GM19238 (cell line): ENCODE measurements around the gene ANO1.

Experiments used
- DNase-seq: peaks from one replicate; pipeline ENCODE4 v3.0.0; 2011; ENCODE audit warnings: low spot score; ENCODE audit not compliant: insufficient read length

The ANO1 gene

DNA sequence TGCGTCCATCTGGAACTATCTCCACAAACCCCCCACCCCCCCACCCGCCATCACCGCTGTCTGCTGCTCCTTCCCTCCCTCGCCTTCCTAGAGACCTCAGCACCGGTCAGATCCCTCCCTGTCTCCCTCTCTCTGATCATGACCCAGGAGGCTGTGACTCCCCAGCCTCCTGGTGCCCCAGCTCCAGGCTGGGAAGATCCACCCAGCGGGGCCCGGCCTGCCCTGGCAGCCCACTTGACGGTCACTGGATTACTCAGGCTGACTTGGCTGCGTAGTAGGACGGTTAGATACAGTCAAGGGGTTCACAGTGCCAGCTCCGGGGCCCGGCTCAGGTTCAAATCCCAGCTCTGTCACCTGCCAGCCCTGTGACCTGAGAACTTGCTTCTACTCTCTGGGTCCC, 59.3 kb downstream of the ANO1 start:
- no peak for DNase-seq

DNA sequence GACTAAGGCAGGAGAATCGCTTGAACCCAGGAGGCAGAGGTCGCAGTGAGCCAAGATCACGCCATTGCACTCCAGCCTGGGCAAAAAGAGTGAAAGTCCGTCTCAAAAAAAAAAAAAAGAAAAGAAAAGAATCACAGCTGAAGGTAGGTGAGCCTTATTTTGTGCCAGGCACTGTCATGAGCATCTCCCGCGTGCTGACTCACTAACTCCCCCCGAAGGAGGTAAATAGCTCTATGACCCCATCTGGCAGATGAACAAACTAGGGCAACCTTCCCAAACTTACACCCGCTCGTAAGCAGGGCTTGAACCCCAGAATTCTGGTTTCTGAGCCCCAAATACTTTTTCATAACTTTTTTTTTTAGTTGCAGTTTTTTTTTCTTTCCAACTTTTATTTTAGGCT, 60.3 kb downstream of the ANO1 start:
- DNase-seq: no peak

DNA sequence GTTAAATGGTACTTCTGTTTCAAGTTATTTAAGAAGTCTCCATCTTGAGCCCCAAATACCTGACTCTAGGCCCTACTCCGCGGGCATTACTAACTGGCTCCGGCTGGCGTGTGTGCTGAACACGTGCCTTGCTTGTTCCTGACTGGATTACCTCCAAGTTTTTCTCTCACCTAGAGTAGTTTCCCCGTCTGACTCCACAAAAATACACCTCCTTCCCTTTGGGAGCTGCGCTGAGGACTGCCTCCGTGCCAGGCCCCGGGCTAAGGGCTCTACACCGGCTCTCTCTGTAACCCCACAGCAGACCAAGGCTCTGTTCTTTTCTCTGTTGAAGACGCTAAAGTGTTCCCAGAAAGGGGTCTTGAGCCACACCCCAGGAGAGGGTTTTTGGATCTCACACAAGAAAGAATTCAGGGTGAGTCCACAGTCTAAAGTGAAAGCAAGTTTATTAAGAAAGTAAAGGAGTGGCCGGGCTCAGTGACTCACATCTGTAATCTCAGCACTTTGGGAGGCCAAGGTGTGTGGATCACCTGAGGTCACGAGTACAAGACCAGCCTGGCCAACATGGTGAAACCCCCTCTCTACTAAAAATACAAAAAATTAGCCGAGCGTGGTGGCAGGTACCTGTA, 61.8 kb downstream of the ANO1 start:
- no peak for DNase-seq

DNA sequence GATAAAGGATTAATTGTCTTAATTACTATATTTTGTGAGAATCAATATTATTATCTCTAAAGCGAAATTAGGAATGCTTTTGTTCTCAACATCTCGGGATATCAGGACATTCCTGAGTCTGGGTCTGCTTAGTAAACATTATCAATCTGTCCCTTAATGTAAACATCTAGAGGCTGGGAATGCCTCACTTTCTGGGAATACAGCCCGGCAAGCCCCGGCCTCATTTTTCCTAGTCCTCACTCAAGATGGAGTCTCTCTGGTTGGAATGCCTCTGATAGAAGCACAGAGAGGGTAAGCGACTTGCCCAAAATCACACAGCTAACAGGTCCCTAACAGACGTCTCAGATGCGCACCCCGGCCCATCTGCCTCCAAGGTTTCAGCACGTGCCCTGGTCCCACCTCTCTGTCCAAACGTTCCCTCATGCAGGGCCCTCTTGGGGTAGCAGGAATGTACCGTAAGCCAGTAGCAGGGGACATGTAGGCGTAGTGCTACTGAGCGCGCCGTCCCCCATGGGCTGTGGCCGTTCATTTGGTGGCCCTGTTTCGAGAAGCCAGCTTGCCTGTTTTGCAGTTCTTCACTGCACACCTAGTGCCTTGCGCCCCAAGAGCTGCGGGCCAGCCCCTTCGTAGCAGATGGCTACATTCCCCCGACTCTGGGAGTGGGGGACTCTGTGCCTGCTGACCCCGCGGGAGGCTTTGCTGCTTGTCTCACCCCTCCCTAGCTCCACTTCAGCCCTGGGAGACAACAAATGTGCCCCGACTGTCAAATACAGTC, 62.8 kb downstream of the ANO1 start:
- DNase-seq: no peak

DNA sequence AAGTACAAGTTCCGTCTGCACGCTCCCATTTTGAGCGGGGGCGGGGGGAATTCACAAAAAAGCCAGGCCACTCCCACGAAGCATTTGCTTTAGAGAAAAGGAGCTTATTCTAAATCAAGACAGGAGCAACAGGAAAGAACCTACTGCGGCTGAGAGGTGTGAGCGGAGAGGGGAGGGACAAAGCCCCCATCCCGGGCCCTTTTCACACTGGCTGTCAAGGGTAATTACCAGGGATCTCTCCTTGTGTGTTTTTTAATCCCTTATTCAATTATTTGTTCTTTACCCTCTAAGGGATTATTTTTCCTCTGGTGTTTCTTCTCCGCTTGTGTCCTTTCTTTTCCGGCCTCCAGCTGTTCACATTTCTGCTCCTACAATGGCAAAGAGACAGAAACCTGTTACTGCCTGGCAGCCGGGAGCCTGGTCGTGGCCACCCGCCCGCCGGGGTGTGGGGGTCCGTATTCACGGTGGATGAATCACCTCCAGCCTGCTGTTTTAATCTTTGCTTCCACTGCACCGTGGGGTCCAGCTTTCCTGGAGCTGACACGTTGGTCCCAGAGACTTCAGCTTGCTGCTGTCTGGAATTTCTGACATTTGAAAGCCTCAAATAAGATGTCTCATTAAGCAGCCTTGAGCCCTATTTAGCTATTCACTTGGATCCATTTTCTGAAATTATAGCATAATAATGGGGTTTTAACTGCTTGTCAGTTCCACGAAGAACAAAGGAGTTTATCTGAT, 63.5 kb downstream of the ANO1 start:
- no peak for DNase-seq

DNA sequence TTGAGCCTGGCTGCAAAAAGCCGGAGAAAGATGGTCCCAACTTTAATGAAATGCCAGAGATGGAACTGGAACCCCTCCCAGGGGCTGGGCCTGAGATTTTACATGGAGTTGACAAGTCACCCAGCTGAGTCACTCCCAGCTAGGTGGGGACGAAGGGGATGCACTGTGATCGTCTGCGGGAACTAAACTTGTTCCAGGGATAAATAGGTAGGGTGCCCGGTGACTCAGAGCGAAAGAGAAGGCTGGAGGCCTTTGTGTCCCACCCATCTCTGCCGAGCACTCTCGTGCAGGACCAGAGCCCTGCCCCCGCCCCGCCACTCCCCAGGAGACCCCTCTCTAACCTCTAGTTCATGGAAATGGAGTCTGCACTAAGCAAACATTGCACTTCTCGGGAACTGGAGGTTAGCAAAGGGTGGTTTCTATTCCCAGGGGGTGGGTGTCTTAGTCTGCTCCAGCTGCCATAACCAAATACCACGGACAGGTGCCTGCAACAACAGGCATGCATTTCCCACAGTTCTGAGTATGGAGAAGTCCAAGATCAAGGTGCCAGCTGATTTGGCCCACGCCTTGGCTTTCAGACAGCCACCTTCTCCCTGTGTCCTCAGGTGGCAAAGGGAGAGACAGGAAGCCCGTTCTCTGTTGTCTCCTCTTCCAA, 64.2 kb downstream of the ANO1 start:
- no peak for DNase-seq

DNA sequence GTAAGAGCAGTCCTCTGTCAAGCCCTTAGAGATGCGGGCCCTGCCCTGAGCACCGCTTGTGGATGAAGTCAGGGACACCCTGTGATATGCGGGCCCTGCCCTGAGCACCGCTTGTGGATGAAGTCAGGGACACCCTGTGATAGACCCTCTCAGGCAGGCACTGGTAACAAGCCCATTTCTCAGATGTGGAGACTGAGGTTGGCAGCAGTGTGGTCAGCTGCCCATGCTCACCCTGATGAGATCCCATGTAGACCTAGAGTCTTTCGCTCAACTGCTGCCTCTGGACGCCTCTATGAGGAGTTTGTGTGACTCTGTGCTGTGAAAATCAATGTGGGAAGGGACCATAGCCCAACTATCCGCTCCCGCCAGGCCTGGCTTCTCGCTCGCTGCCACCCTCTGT, 66.1 kb downstream of the ANO1 start:
- no peak for DNase-seq

DNA sequence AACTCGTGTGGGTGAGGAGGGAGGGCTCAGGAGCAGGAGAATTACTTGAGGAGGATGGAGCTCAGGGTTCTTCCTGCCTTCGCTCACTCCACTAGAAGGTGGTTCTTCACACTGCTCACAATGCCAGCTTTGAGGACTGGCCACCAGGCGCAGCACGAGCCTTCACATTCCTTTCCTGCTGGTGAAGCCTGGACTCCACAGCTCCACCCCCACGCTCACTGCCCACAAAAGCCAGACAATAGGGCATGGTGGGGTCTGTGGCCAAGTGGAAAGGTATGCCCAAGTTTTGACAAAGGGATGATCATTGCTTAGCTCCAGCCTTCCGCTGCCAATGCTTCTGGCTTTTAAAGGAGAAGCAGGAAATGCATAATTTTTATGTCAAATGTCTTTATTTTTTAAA, 67.0 kb downstream of the ANO1 start:
- no peak for DNase-seq

DNA sequence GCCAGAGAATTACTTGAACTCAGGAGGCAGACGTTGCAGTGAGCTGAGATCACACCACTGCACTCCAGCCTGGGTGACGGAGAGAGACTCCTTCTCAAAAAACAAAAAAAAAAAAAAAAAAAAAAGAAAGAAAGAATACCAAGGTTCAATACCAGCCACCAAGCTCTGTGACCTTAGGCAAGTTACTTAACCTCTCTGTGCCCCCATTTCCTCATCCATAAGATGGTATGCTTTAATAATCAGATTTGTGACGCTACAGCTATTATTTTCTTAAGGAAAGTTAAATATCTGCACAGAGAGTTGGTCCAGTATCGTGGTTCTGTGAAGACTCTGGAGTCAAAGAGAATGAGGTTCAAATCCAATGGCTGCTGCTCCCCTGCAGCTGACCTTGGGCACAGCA, 67.7 kb downstream of the ANO1 start:
- DNase-seq: no peak

DNA sequence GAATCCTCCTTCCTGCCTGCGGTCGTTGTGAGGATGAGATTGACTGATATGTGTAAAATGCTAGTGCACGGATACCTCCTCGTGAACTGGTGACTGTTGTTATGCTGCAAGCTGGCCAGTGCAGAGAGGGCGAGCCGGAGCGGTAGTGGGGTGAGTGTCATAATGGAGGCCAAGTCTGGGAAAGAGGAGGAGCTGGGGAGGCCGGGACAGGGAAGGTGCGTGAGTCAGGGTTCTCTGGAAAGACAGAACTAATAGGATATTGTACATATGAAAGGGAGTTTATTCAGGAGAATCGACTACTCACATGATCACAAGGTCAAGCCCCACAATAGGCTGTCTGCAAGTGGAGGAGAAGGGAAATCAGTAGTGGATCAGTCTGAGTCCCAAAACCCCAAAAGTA, 68.2 kb downstream of the ANO1 start:
- DNase-seq: no peak

DNA sequence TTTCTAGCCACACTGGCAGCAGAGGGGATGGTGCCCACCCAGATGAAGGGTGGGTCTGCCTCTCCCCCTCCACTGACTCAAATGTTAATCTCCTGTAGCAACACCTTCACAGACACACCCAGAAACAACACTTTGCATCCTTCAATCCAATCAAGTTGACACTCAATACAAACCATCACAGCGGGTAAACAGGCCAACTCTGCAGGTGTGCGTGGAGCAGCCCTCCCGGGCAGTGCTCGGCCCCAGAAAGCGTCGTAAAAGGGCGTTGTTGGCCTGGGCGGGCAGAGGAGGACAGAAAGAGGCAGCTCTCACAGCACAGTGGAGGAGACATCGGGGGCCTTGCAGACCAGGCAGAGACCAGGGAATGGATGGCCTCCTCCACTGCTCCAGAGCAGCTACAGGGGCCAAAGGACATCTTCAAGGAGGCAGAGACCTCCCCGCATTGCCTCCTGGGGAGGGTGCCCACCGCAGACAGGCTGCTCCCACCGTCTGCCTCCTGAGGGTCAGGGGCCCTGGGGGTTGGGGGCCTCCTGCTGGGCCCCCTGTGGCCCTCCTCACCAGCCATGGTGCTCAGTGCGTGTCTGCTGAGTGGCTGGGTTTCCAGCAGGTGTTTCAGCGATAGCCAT, 68.9 kb downstream of the ANO1 start:
- DNase-seq: no peak

DNA sequence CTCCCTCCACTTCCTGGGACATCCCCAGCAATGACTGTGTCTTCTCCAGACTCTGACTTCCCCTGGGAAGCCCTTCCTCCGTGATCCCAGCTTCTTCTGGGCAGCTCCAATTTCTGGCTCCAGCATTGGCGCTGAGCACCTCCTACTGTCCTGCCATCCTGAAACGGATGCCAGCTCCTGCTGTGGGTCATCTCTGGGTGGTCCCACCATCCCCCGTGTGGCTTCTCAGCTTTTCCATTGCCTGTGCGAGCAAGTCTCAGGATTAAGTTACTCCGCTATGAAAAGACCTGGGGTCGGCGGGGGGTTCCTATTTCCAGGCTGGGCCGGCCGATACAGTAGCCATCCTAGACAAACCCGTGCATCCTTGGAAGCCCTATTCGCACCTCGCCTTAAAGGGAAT, 69.6 kb downstream of the ANO1 start:
- DNase-seq: no peak

DNA sequence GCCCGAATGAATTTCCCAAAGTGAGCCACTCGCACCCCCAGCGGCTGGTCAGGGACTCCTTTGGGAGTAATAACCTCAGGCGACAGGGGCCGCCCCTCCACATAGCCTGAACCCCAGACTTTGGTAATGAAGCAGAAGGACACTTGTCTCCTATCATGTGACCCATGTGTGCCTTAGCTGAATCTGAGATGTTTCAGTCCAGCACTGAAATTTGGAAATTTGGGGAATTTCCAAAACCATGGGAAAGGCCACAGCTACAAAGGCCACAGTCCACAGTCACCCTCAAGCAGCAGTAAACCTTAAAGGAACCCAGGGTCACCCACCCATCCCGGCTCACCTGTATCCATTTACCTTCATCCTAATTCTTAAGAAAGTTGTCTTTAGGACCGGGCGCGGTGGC, 73.6 kb downstream of the ANO1 start:
- DNase-seq: no peak

DNA sequence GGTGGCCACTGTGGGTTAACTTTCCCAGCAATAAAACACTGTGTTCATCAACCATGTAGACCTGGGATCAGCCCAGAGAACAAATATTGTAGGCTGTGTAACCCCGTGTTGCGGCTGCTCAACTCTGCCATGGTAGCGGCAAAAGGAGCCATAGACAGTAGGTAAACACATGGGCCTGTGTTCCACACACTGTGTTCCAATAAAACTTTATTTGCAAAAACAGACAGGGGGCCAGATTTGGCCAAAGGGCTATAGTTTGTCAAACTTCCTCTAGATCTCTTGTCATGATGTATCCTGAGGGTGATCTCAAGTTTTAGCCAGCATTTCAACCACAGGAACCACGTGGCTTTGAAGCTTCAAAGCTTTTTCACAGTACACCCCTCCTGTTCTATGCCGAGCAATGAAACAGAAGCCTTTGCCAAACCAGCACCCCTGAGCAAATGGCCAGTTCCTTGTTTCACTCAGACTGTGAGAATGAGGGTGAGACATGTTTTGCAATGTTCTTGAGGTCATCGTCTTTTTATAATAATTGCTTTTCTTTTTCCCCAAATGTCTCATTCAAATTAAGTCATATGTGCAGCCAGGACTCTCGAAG, 75.1 kb downstream of the ANO1 start:
- no peak for DNase-seq

DNA sequence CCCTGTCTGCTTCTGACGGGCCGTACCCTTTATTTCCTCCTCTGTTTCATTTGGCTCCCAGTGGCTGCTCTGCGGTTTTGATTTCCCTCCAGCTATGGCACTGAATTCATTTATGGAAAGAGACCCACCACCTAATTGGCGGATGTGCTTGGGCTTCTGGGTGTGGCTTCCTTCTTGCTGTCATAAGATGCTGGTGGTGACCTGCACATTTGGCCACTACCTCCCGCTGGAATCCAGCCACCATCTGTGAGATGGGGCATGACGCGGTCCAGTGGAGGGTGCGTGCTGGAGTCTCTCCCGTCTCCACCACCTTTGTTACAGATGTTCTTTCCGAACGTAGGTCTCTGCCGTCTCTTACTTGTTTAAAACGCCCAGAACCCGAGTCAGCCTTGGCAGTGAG, 77.3 kb downstream of the ANO1 start:
- no peak for DNase-seq

DNA sequence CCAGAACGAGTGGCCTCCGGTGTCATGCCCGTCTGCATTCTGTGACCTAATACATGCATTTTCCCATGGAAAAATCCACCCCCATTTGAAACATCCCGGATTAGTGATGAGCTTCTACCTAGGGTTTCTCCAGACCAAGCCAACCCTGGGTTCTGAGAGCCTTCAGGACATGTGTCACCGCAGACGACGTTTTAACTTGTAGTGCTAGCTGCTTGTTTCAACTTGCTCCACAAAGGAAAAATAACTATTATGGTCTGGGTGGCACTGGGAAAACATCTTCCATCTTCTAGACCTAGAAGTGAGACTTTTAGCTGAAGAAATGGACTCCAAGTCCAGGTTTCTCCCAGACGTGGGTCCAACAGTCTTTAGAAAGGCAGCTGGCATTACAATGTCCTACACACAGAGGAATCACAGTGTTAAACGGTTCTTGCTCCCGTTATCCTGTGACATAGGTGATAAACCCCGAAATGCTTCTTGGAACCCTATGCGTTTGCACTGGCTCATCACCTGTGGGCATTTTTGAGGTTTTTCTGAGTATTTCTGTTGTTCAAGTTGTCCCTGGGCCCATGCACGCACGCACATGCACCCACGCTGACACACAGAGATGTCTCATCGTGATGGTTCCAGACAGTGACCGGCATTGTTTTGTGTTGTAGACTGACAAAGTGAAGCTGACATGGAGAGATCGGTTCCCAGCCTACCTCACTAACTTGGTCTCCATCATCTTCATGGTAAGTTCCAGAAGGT, 78.3 kb downstream of the ANO1 start:
- no peak for DNase-seq

DNA sequence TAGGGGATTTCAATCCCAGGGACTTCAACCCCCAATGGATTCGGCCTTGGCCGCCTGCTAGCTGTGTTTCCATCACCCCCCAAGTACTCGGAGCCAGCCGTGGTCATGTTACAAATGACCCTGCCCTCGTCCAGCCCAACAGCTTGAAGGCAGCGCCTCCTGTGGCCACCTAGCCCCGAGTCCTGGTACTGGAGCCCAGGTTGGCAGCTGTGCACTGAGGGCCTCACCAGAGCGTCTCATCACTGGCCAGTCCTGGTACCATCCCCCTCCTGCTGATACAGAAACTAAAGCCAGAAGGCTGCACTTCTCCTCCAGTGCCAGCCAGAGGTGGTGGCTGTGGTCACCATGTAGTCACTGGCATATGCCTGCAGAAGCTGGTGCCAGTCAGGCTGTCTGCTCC, 80.1 kb downstream of the ANO1 start:
- no peak for DNase-seq

DNA sequence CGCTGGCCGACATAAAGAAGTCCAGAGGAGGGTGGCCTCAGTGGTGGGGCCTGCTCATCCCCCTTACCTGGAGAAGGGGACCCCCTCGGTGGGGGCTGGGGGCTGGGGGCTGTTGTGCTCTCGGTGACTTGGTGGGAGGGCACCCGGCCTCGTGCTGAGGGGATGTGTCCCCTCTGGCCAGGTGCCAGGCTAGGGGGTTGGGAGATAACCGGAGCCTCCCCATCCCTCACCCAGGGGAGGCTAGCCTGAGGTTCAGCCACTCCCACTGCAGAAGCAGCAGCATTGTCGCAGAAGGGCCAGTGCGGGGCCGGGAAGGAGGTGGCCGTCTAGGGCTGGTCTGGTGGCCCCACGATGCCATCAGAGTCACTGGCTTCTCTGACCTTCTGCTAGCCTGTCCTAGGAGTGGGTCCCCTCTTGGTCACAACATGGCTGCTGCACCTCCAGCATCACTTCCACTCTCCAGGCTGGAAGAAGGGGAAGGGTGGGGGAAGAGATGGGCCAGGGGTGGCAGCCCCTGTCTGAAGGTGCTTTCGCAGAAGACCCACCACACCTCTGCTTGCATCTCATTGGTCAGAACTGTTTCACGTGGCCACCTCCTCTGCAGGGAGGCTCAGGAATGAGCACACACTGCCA, 80.8 kb downstream of the ANO1 start:
- no peak for DNase-seq

DNA sequence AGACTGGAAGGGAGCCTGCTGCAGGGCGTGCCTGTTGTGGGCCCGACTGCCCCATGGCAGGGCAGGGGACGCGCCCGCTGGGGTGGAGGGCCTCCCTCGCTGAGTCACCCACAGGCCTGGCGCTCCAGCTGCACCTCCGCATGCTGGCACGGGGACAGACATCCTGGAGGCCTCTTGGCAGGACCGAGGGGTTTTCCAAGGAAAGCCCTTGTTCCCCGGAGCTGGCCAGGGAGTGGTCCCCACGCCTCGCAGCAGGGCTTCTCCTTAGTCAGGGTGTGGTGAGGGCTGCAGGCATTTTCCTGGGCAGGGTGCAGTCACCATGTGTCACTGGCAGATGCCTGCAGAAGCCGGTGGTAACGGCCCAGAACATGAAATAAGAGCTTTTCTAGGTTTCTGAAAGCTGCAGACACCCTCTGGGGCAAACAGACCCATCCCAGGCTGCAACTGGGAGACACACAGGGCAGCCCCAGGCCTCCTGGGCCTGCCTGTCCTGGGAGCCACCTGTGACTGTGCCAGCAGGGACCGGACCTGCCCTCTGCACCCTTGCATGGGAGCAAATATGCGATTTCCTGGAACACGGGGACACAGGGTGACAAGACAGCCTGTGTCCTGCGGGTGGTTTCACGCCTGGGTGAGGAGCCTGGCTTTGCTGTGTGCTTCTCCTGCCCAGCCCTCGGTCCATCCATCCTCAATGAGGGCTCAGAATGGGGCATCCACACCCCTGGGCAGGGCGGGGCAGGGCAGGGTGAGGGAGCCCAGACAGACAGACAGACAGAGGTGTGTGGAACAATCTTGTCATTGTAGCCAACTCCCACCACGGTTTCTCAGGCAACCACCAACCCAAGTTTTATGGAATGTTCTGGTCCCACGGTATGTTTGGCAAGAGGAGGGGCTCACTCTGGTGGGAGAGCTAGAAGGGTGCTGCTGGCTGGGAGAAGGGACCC, 81.8 kb downstream of the ANO1 start:
- no peak for DNase-seq
